LNCaP clone FGC (cell line): ENCODE results near the gene PPP1R37.

Experiments used
- DNase-seq: peaks from one replicate; pipeline ENCODE4 v3.0.0-alpha.2; 2011; ENCODE audit warnings: low read depth
- H3K4me3 ChIP-seq: 2 replicates; pipeline ENCODE4 v1.5.1; 2011; ENCODE audit warnings: mild to moderate bottlenecking, low read depth, low read length, control low read depth
- CTCF ChIP-seq: IDR thresholded peaks from 2 replicates; pipeline ENCODE4 v1.5.1; 2012; ENCODE audit warnings: mild to moderate bottlenecking; ENCODE audit not compliant: control insufficient read depth, insufficient read depth; ENCODE audit errors: extremely low read depth

The PPP1R37 gene

DNA sequence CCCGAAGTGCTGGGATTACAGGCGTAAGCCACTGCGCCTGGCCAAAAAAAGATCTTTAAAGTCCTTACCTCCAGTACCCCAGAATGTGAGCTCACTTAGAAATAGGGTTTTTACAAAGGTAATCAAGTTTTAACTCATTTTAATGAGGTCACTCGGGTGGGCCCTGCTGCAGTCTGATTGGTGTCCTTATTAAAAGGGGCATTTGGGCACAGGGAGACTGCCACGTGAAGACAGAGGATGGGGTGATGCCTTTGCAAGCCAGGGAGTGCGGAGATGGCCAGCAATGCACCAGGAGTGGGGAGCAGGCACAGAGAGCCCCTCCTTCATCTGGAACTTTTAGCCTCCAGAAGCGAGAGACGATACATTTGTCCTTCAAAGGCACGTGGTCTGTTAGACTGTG, 56.1 kb downstream of the PPP1R37 start:
- DNase-seq = no peak
- no peak overlapping the region for H3K4me3 ChIP-seq
- no peak for TF ChIP-seq CTCF

GRCh38 chr19:45150180-45150579, 57.2 kb downstream of the PPP1R37 start:
- no peak for TF ChIP-seq CTCF
- H3K4me3 ChIP-seq = no peak overlapping the region
- DNase-seq = no peak

GRCh38 chr19:45150751-45151281, 57.8 kb downstream of the PPP1R37 start:
- no peak for DNase-seq
- TF ChIP-seq CTCF = no peak

GRCh38 chr19:45151320-45151719, 58.3 kb downstream of the PPP1R37 start:
- DNase-seq = no peak
- TF ChIP-seq CTCF = no peak
- H3K4me3 ChIP-seq = no peak overlapping the region

More at GRCh38 chr19:45150751-45151281, 57.8 kb downstream of the PPP1R37 start:
- H3K4me3 ChIP-seq = no peak overlapping the region

GRCh38 chr19:45151821-45152503, 59.0 kb downstream of the PPP1R37 start:
- H3K4me3 ChIP-seq = no peak overlapping the region

GRCh38 chr19:45152504-45153338, 59.7 kb downstream of the PPP1R37 start:
- DNase-seq = no peak
- H3K4me3 ChIP-seq = no peak overlapping the region
- TF ChIP-seq CTCF = no peak

More at GRCh38 chr19:45151821-45152503, 59.0 kb downstream of the PPP1R37 start:
- TF ChIP-seq CTCF = no peak
- DNase-seq = no peak
